GM23338 (cell line): ENCODE measurements around the gene TMEM163. TPM values are rescaled to one million over a fixed set of nuclear protein-coding genes. Genes with fewer than 3 reads are reported as not detected.

ENCODE experiments used
- ATAC-seq: fragments of 200-7000 bp; cut with Tn5 transposase; 3 replicates; pipeline ENCODE4 v1.9.1; 2020
- DNase-seq: peaks from one replicate; pipeline ENCODE4 v3.0.0-alpha.2; 2015; ENCODE audit warnings: low spot score
- H2AFZ ChIP-seq: fragments of 200-600 bp; sonication (generic); 2 replicates; pipeline ENCODE4 v1.8.0; 2016; ENCODE audit warnings: antibody characterized with exemption, mild to moderate bottlenecking, moderate library complexity
- H3F3A ChIP-seq: fragments of 200-600 bp; sonication (generic); replicated peaks from 2 replicates; pipeline ENCODE4 v1.8.0; 2017; ENCODE audit warnings: antibody characterized with exemption, mixed run types, low read depth
- H3K27ac ChIP-seq: fragments of 200-600 bp; sonication (generic); 2 replicates; pipeline ENCODE4 v1.6.1; 2016; ENCODE audit warnings: low read depth
- H3K27me3 ChIP-seq: fragments of 200-600 bp; sonication (generic); 2 replicates; pipeline ENCODE4 v1.8.0; 2016; ENCODE audit warnings: mild to moderate bottlenecking, mixed run types, moderate library complexity; ENCODE audit not compliant: insufficient read depth
- H3K36me3 ChIP-seq: fragments of 200-600 bp; sonication (generic); 2 replicates; pipeline ENCODE4 v1.8.0; 2016; ENCODE audit warnings: mild to moderate bottlenecking; ENCODE audit not compliant: insufficient read depth
- H3K4me1 ChIP-seq: fragments of 200-600 bp; sonication (generic); 2 replicates; pipeline ENCODE4 v1.8.0; 2016; ENCODE audit warnings: mild to moderate bottlenecking, moderate library complexity; ENCODE audit not compliant: insufficient read depth
- H3K4me2 ChIP-seq: fragments of 200-600 bp; sonication (generic); 2 replicates; pipeline ENCODE4 v1.7.1; 2017; ENCODE audit warnings: mixed run types
- H3K4me3 ChIP-seq: fragments of 200-600 bp; sonication (generic); 2 replicates; pipeline ENCODE4 v1.6.1; 2016; ENCODE audit warnings: mixed run types
- H3K79me2 ChIP-seq: fragments of 200-600 bp; sonication (generic); replicated peaks from 2 replicates; pipeline ENCODE4 v1.8.0; 2017; ENCODE audit warnings: mild to moderate bottlenecking; ENCODE audit not compliant: insufficient read depth
- H3K9me2 ChIP-seq: fragments of 200-600 bp; sonication (generic); 2 replicates; pipeline ENCODE4 v1.8.0; 2017; ENCODE audit not compliant: insufficient read depth
- H4K20me1 ChIP-seq: fragments of 200-600 bp; sonication (generic); replicated peaks from 2 replicates; pipeline ENCODE4 v1.8.0; 2017; ENCODE audit warnings: mild to moderate bottlenecking; ENCODE audit not compliant: insufficient read depth
- H3K27ac Mint-ChIP-seq: 2 replicates; pipeline ENCODE4 v1.8.0; 2020; ENCODE audit warnings: inconsistent platforms, mild to moderate bottlenecking, moderate library complexity, mixed read lengths
- H3K27me3 Mint-ChIP-seq: 3 replicates; pipeline ENCODE4 v1.8.0; 2022; ENCODE audit warnings: low read depth, mild to moderate bottlenecking, moderate library complexity, mixed read lengths, inconsistent platforms; ENCODE audit not compliant: insufficient read depth, poor library complexity
- H3K36me3 Mint-ChIP-seq: 3 replicates; pipeline ENCODE4 v1.8.0; 2021; ENCODE audit warnings: low read depth, mild to moderate bottlenecking, inconsistent platforms, moderate library complexity, mixed read lengths
- H3K4me1 Mint-ChIP-seq: 3 replicates; pipeline ENCODE4 v1.8.0; 2020; ENCODE audit warnings: mild to moderate bottlenecking, inconsistent platforms, mixed read lengths
- H3K4me3 Mint-ChIP-seq: 3 replicates; pipeline ENCODE4 v1.8.0; 2021; ENCODE audit warnings: moderate library complexity, mild to moderate bottlenecking, inconsistent platforms, mixed read lengths
- H3K9me3 Mint-ChIP-seq: 3 replicates; pipeline ENCODE4 v1.8.0; 2020; ENCODE audit warnings: moderate library complexity, mild to moderate bottlenecking, inconsistent platforms, mixed read lengths
- CREB1 ChIP-seq: fragments of 250-450 bp; sonication (Bioruptor Pico); IDR thresholded peaks from 2 replicates; pipeline ENCODE4 v1.5.0; 2020; ENCODE audit warnings: low read depth, mild to moderate bottlenecking, moderate library complexity
- EZH2 ChIP-seq: fragments of 200-600 bp; sonication (generic); IDR thresholded peaks from one replicate; pipeline ENCODE4 v1.8.0; 2017; ENCODE audit warnings: antibody characterized with exemption, mild to moderate bottlenecking, low read depth; ENCODE audit not compliant: unreplicated experiment
- EZH2phosphoT487 ChIP-seq: fragments of 200-600 bp; sonication (generic); IDR thresholded peaks from one replicate; pipeline ENCODE4 v1.8.1; 2018; ENCODE audit warnings: antibody characterized with exemption; ENCODE audit not compliant: unreplicated experiment
- JUNB ChIP-seq: IDR thresholded peaks from one replicate; pipeline ENCODE4 v1.6.1; 2016; ENCODE audit warnings: antibody characterized with exemption; ENCODE audit not compliant: unreplicated experiment
- NANOG ChIP-seq: IDR thresholded peaks from 2 replicates; pipeline ENCODE4 v1.6.1; 2016; ENCODE audit warnings: antibody characterized with exemption, borderline replicate concordance
- POLR2AphosphoS5 ChIP-seq: IDR thresholded peaks from 2 replicates; pipeline ENCODE4 v1.6.1; 2016; ENCODE audit warnings: antibody characterized with exemption, low read depth
- STAT1 ChIP-seq: IDR thresholded peaks from one replicate; pipeline ENCODE4 v1.6.1; 2016; ENCODE audit warnings: antibody characterized with exemption; ENCODE audit not compliant: unreplicated experiment
- ZNF114 ChIP-seq: fragments of 250-450 bp; sonication (Bioruptor Pico); IDR thresholded peaks from 2 replicates; pipeline ENCODE4 v1.5.0; 2020; ENCODE audit warnings: mild to moderate bottlenecking, moderate library complexity
- ZNF331 ChIP-seq: fragments of 250-450 bp; sonication (Bioruptor Pico); IDR thresholded peaks from 2 replicates; pipeline ENCODE4 v1.5.0; 2020; ENCODE audit warnings: low read depth, mild to moderate bottlenecking, moderate library complexity
- polyA plus RNA-seq: library from polyadenylated mRNA; unstranded; fragments of >200 nt; fragmentation: Nextera tagmentation; extraction: Ambion mirVana; gene quantifications from 2 replicates; pipeline ENCODE4 v1.2.1, GENCODE V29; 2016
- total RNA-seq: library from RNA; depleted of rRNA; stranded (reverse); fragments of >200 nt; shearing (Covaris generic); gene quantifications from 2 replicates; pipeline ENCODE4 v1.2.3, GENCODE V29; 2014
- TF ChIP-seq, protein P1 (sequence below): IDR thresholded peaks from one replicate; pipeline ENCODE4 v1.6.1; 2018; ENCODE audit warnings: antibody characterized with exemption; ENCODE audit not compliant: unreplicated experiment
- TF ChIP-seq, protein P2 (sequence below): fragments of 250-450 bp; sonication (Bioruptor Pico); IDR thresholded peaks from 2 replicates; pipeline ENCODE4 v1.5.0; 2020; ENCODE audit warnings: mild to moderate bottlenecking, moderate library complexity
- TF ChIP-seq, protein P3 (sequence below): IDR thresholded peaks from 2 replicates; pipeline ENCODE4 v1.6.1; 2016; ENCODE audit warnings: antibody characterized with exemption
- TF ChIP-seq, protein P4 (sequence below), 2 experiments: fragments of 200-600 bp in 1 of 2; sonication (generic) in 1 of 2; conservative IDR thresholded peaks; 2 replicates each; pipeline versions ENCODE4 v1.5.1 to v1.6.1; 2016 to 2017; ENCODE audit warnings: antibody characterized with exemption in 2 of 2, low read depth in 2 of 2, mild to moderate bottlenecking in 2 of 2, moderate library complexity in 1 of 2

TMEM163 gene
- total and polyA plus RNA-seq, 2 experiments from 2014 or later: 1.1 to 1.8 TPM

DNA sequence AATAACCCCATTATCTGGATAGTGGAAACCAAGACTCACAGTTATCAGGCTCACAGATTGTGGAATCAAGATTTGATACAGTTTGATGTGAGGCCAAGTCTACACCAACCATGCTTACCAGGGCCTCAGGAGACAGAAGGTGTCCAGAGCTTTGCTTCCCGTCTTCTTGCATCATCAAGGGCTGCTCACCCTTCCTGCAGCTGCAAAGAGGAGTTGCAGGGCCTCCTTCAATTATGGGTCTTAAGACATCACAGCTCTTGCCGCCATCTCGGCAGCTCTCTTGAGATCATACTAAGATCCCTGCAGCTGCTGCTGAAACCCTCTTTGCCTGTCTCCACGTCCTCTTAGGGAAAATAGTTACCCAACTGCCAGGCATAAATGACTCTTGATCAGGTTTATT, 288.9 kb downstream of the TMEM163 start:
- H3K4me1 ChIP-seq: peaks cover 10% of the 10 kb centered on the region
- no peak overlapping the region for H2AFZ ChIP-seq
- Mint-ChIP-seq H3K4me3 (no peak overlapping the region), H3K36me3 (peaks cover 4% of the 10 kb centered on the region; the same call in 2 of the 3 replicates), H3K27ac (no peak overlapping the region), H3K4me1 (peaks cover 17% of the 10 kb centered on the region), H3K9me3 (no peaks in the 10 kb centered on the region), H3K27me3 (peaks cover 17% of the 10 kb centered on the region)
- TF ChIP-seq EZH2: no peak
- no peak for TF ChIP-seq NANOG
- TF ChIP-seq, protein P1, sequence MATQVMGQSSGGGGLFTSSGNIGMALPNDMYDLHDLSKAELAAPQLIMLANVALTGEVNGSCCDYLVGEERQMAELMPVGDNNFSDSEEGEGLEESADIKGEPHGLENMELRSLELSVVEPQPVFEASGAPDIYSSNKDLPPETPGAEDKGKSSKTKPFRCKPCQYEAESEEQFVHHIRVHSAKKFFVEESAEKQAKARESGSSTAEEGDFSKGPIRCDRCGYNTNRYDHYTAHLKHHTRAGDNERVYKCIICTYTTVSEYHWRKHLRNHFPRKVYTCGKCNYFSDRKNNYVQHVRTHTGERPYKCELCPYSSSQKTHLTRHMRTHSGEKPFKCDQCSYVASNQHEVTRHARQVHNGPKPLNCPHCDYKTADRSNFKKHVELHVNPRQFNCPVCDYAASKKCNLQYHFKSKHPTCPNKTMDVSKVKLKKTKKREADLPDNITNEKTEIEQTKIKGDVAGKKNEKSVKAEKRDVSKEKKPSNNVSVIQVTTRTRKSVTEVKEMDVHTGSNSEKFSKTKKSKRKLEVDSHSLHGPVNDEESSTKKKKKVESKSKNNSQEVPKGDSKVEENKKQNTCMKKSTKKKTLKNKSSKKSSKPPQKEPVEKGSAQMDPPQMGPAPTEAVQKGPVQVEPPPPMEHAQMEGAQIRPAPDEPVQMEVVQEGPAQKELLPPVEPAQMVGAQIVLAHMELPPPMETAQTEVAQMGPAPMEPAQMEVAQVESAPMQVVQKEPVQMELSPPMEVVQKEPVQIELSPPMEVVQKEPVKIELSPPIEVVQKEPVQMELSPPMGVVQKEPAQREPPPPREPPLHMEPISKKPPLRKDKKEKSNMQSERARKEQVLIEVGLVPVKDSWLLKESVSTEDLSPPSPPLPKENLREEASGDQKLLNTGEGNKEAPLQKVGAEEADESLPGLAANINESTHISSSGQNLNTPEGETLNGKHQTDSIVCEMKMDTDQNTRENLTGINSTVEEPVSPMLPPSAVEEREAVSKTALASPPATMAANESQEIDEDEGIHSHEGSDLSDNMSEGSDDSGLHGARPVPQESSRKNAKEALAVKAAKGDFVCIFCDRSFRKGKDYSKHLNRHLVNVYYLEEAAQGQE: no peak
- TF ChIP-seq ZNF114 (CRISPR knock-in tag): no peak
- TF ChIP-seq, protein P2, sequence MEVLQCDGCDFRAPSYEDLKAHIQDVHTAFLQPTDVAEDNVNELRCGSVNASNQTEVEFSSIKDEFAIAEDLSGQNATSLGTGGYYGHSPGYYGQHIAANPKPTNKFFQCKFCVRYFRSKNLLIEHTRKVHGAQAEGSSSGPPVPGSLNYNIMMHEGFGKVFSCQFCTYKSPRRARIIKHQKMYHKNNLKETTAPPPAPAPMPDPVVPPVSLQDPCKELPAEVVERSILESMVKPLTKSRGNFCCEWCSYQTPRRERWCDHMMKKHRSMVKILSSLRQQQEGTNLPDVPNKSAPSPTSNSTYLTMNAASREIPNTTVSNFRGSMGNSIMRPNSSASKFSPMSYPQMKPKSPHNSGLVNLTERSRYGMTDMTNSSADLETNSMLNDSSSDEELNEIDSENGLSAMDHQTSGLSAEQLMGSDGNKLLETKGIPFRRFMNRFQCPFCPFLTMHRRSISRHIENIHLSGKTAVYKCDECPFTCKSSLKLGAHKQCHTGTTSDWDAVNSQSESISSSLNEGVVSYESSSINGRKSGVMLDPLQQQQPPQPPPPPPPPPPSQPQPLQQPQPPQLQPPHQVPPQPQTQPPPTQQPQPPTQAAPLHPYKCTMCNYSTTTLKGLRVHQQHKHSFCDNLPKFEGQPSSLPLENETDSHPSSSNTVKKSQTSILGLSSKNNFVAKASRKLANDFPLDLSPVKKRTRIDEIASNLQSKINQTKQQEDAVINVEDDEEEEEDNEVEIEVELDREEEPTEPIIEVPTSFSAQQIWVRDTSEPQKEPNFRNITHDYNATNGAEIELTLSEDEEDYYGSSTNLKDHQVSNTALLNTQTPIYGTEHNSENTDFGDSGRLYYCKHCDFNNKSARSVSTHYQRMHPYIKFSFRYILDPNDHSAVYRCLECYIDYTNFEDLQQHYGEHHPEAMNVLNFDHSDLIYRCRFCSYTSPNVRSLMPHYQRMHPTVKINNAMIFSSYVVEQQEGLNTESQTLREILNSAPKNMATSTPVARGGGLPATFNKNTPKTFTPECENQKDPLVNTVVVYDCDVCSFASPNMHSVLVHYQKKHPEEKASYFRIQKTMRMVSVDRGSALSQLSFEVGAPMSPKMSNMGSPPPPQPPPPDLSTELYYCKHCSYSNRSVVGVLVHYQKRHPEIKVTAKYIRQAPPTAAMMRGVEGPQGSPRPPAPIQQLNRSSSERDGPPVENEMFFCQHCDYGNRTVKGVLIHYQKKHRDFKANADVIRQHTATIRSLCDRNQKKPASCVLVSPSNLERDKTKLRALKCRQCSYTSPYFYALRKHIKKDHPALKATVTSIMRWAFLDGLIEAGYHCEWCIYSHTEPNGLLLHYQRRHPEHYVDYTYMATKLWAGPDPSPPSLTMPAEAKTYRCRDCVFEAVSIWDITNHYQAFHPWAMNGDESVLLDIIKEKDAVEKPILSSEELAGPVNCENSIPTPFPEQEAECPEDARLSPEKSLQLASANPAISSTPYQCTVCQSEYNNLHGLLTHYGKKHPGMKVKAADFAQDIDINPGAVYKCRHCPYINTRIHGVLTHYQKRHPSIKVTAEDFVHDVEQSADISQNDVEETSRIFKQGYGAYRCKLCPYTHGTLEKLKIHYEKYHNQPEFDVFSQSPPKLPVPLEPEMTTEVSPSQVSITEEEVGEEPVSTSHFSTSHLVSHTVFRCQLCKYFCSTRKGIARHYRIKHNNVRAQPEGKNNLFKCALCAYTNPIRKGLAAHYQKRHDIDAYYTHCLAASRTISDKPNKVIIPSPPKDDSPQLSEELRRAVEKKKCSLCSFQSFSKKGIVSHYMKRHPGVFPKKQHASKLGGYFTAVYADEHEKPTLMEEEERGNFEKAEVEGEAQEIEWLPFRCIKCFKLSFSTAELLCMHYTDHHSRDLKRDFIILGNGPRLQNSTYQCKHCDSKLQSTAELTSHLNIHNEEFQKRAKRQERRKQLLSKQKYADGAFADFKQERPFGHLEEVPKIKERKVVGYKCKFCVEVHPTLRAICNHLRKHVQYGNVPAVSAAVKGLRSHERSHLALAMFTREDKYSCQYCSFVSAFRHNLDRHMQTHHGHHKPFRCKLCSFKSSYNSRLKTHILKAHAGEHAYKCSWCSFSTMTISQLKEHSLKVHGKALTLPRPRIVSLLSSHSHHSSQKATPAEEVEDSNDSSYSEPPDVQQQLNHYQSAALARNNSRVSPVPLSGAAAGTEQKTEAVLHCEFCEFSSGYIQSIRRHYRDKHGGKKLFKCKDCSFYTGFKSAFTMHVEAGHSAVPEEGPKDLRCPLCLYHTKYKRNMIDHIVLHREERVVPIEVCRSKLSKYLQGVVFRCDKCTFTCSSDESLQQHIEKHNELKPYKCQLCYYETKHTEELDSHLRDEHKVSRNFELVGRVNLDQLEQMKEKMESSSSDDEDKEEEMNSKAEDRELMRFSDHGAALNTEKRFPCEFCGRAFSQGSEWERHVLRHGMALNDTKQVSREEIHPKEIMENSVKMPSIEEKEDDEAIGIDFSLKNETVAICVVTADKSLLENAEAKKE (CRISPR knock-in tag): no peak
- TF ChIP-seq STAT1: no peak
- no peak for TF ChIP-seq CREB1 (CRISPR knock-in tag)
- no peak for TF ChIP-seq EZH2phosphoT487
- TF ChIP-seq, protein P3, sequence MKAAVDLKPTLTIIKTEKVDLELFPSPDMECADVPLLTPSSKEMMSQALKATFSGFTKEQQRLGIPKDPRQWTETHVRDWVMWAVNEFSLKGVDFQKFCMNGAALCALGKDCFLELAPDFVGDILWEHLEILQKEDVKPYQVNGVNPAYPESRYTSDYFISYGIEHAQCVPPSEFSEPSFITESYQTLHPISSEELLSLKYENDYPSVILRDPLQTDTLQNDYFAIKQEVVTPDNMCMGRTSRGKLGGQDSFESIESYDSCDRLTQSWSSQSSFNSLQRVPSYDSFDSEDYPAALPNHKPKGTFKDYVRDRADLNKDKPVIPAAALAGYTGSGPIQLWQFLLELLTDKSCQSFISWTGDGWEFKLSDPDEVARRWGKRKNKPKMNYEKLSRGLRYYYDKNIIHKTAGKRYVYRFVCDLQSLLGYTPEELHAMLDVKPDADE: no peak
- TF ChIP-seq, protein P4, sequence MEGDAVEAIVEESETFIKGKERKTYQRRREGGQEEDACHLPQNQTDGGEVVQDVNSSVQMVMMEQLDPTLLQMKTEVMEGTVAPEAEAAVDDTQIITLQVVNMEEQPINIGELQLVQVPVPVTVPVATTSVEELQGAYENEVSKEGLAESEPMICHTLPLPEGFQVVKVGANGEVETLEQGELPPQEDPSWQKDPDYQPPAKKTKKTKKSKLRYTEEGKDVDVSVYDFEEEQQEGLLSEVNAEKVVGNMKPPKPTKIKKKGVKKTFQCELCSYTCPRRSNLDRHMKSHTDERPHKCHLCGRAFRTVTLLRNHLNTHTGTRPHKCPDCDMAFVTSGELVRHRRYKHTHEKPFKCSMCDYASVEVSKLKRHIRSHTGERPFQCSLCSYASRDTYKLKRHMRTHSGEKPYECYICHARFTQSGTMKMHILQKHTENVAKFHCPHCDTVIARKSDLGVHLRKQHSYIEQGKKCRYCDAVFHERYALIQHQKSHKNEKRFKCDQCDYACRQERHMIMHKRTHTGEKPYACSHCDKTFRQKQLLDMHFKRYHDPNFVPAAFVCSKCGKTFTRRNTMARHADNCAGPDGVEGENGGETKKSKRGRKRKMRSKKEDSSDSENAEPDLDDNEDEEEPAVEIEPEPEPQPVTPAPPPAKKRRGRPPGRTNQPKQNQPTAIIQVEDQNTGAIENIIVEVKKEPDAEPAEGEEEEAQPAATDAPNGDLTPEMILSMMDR (conservative IDR thresholded peaks at IDR 0.05; ENCODE audit: low read depth in 2 of 2): no peak
- no peak for TF ChIP-seq POLR2AphosphoS5
- no peak for TF ChIP-seq JUNB
- TF ChIP-seq ZNF331 (CRISPR knock-in tag): no peak
- DNase-seq: no peak
- H3K4me3 ChIP-seq: no peak overlapping the region
- H3K9me2 ChIP-seq: no peaks in the 10 kb centered on the region
- no peaks in the 10 kb centered on the region for H3F3A ChIP-seq
- H3K4me2 ChIP-seq: no peak overlapping the region
- no peak for ATAC-seq
- no peaks in the 10 kb centered on the region for H3K36me3 ChIP-seq
- H4K20me1 ChIP-seq: peaks cover 12% of the 10 kb centered on the region
- no peaks in the 10 kb centered on the region for H3K79me2 ChIP-seq
- H3K27me3 ChIP-seq: peaks cover 38% of the 10 kb centered on the region
- H3K27ac ChIP-seq: no peak overlapping the region
